Testis (tissue), 3 donors: Measurements from ENCODE around the gene YIPF3. TPM values are rescaled to one million over a fixed set of nuclear protein-coding genes. Genes with fewer than 3 reads are reported as not detected.

Source experiments
- DNase-seq: peaks from one replicate; pipeline ENCODE4 v3.0.0-alpha.2; 2019
- H3K27ac ChIP-seq, 2 donors: fragments of 200-600 bp; sonication (generic); one replicate each; pipeline ENCODE4 v1.5.1; 2019
- H3K27me3 ChIP-seq: fragments of 200-600 bp; sonication (generic); one replicate; pipeline ENCODE4 v1.5.1; 2019
- H3K36me3 ChIP-seq: fragments of 200-600 bp; sonication (generic); one replicate; pipeline ENCODE4 v1.5.1; 2017; ENCODE audit warnings: low read depth; ENCODE audit errors: missing control alignments
- H3K4me1 ChIP-seq: fragments of 200-600 bp; sonication (generic); one replicate; pipeline ENCODE4 v1.5.1; 2019
- H3K4me3 ChIP-seq, 2 donors: fragments of 200-600 bp; sonication (generic); one replicate each; pipeline ENCODE4 v1.5.1; 2017 to 2019
- H3K9me3 ChIP-seq: fragments of 200-600 bp; sonication (generic); one replicate; pipeline ENCODE4 v1.5.1; 2017
- POLR2A ChIP-seq: fragments of 450-650 bp; IDR thresholded peaks from one replicate; pipeline ENCODE4 v1.6.1; 2017; ENCODE audit warnings: antibody characterized with exemption, mild to moderate bottlenecking, moderate library complexity
- WGBS, 2 donors: methylation state at CpG; one replicate each; pipeline ENCODE4 v1.1.5; 2018; 5-methylcytosine and 5-hydroxymethylcytosine counted together
- intact Hi-C: fragments of 100-400 bp; cut with DNase I; formaldehyde crosslinking; loops from one replicate; pipeline ENCODE4 v1.15.1; 2023; ENCODE audit warnings: low total_unique reads
- polyA plus RNA-seq: library from polyadenylated mRNA; stranded (reverse); fragments of 350-450 nt; fragmentation: Illumina TruSeq; extraction: RNeasy Lipid Tissue Mini Kit (QIAGEN cat#74804); gene quantifications from one replicate; pipeline ENCODE4 v1.2.3, GENCODE V29; 2014; ENCODE audit warnings: low read depth, low replicate concordance; ENCODE audit not compliant: insufficient read depth
- total RNA-seq, 2 donors: library from RNA; depleted of rRNA; stranded (reverse); fragments of >200 nt; gene quantifications; one replicate each; pipeline ENCODE4 v1.2.3, GENCODE V29; 2016
- TF ChIP-seq, protein P1 (sequence below), 3 experiments: fragments of 450-650 bp in 2 of 3; fragments of 200-600 bp in 1 of 3; sonication (generic) in 1 of 3; IDR thresholded peaks; one replicate each; pipeline ENCODE4 v1.5.1; 2016 to 2019; ENCODE audit warnings: antibody characterized with exemption in 3 of 3, mild to moderate bottlenecking in 2 of 3, moderate library complexity in 1 of 3

Gene YIPF3
- total and polyA plus RNA-seq, 3 donors from 2014 or later: 130 to 138 (median 131) TPM

DNA sequence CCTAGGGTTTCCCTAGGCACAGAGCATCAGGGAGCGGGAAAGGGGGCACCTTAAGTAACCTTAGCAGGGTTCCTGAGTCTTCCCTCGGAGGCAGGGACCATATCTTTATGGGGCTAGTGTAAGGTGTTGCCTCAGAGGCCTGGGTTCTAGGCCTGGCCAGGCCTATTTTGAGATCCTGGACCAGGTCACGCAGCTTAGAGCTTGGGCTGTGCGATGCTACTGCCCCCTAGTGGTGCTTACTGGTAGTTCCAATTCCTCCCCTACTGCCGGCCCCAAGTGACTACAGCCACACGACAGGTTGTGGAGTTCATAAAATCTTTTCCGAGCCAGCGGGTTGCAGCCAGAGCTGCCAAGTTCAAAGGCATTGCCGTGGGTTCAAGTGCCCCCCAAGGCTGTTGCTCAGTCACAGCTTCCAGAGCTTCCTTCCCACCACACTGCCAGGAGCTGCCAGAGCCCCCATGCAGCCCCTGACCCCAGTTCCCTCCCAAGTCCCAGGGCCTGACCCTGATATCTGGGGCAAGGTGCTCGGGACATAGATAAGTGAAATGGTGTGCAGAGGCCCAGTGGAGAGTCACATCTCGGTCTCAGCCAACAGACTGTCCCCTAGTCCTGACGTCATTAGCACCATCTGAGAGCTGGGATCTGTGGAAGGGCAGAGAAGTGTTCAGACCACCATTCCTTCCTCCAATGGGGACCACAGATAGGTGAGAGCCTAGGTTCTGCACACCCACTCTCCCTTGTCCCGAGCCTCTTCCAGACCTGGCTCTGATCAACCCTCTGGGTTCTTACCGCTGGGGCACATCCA, 9.9 kb downstream of the YIPF3 start:
- peak; percentile 87 for DNase-seq
- WGBS, 2 donors: 30 to 37% methylated on average over 14 of the region's 14 CpGs
- no peak overlapping the region for H3K27ac ChIP-seq
- peaks cover 16% of the 10 kb centered on the region for H3K4me1 ChIP-seq
- no peaks in the 10 kb centered on the region for H3K36me3 ChIP-seq
- no peak for TF ChIP-seq POLR2A
- TF ChIP-seq, protein P1, sequence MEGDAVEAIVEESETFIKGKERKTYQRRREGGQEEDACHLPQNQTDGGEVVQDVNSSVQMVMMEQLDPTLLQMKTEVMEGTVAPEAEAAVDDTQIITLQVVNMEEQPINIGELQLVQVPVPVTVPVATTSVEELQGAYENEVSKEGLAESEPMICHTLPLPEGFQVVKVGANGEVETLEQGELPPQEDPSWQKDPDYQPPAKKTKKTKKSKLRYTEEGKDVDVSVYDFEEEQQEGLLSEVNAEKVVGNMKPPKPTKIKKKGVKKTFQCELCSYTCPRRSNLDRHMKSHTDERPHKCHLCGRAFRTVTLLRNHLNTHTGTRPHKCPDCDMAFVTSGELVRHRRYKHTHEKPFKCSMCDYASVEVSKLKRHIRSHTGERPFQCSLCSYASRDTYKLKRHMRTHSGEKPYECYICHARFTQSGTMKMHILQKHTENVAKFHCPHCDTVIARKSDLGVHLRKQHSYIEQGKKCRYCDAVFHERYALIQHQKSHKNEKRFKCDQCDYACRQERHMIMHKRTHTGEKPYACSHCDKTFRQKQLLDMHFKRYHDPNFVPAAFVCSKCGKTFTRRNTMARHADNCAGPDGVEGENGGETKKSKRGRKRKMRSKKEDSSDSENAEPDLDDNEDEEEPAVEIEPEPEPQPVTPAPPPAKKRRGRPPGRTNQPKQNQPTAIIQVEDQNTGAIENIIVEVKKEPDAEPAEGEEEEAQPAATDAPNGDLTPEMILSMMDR (IDR thresholded peaks at IDR 0.05): peak; percentile 85 to 99 (median 88)
- no peaks in the 10 kb centered on the region for H3K27me3 ChIP-seq
- H3K4me3 ChIP-seq: no peak overlapping the region
- intact Hi-C loops: loop anchor here (10.0 kb wide), 1 partner anchor 52 kb away; the partner anchor contains the start of gene DLK2
- H3K9me3 ChIP-seq: no peaks in the 10 kb centered on the region

DNA sequence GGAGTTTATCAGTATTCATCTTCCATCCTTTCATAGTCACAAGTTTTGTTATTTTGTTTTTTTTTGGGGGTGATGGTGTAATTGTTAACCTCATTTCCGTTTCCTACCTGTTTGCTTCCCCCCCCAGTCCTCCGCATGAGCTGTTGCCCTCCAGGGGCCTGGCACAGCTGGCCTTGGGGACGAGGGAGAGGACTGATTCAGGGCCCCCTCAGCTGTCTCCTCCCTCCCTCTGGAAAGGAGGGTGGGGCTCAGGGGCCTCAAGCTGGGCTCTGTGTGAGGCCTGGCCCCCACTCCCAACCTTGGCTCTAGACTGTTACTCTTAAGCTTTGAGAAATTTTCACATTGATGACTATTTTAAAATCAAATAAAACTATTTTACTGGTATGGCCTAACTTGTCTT, 10.6 kb downstream of the YIPF3 start:
- Histone ChIP-seq H3K27me3 (no peaks in the 10 kb centered on the region), H3K4me3 (no peak overlapping the region), H3K9me3 (no peaks in the 10 kb centered on the region), H3K36me3 (no peaks in the 10 kb centered on the region), H3K27ac (no peak overlapping the region), H3K4me1 (peaks cover 16% of the 10 kb centered on the region)
- TF ChIP-seq, protein P1 (IDR thresholded peaks at IDR 0.05): no peak
- no peak for TF ChIP-seq POLR2A
- intact Hi-C loops: loop anchor here (10.0 kb wide), 1 partner anchor 51 kb away; the partner anchor contains the start of gene DLK2
- DNase-seq: no peak
- 73 to 88% methylated on average over 3 of the region's 3 CpGs for WGBS, 2 donors

DNA sequence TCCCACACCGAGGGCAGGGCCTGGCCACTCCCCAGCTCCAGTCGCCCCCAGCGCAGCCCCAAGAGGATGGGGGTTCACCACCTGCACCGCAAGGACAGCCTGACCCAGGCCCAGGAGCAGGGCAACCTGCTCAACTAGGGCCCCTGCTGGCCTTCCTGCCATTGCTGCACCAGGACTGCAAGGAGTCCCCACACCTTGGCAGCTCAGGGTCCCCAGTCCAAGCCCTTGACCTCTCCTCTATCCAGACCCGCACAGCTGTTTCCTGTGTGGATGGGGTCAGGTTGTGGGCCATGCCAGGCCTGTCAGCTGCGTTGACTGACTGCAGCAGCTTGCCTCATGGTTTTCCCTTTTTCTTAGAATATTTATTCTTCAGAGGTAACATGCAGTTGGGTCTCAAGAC, 11.0 kb downstream of the YIPF3 start:
- no peak for DNase-seq
- Histone ChIP-seq H3K4me1 (peaks cover 14% of the 10 kb centered on the region), H3K27me3 (no peaks in the 10 kb centered on the region), H3K4me3 (no peak overlapping the region), H3K9me3 (no peaks in the 10 kb centered on the region), H3K36me3 (no peaks in the 10 kb centered on the region), H3K27ac (no peak overlapping the region)
- no peak for TF ChIP-seq POLR2A
- TF ChIP-seq, protein P1 (IDR thresholded peaks at IDR 0.05): no peak
- WGBS, 2 donors: 50 to 55% methylated on average over 1 to 5 of the region's 6 CpGs
- intact Hi-C loops: loop anchor here (10.0 kb wide), 1 partner anchor 51 kb away; the partner anchor contains the start of gene DLK2

DNA sequence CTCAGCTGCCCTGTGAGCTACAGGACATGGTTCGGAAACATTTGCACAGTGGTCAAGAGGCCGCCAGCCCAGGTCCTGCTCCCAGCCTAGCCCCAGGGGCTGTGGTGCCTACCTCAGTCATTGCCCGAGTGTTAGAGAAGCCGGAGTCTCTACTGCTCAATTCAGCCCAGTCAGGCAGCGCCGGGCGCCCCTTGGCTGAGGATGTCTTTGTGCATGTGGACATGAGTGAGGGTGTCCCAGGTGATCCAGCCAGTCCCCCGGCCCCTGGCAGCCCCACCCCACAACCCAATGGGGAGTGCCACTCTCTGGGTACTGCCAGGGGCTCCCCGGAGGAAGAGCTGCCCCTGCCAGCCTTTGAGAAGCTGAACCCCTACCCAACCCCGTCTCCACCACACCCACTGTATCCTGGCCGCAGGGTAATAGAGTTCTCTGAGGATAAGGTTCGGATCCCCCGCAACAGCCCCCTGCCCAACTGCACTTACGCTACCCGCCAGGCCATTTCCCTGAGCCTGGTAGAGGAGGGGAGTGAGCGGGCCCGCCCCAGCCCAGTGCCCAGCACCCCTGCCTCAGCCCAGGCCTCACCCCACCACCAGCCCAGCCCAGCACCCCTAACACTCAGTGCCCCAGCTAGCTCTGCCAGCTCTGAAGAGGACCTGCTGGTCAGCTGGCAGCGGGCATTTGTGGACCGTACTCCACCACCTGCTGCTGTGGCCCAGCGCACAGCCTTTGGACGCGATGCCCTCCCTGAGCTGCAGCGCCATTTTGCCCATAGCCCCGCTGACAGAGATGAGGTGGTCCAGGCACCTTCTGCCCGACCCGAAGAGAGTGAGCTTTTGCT, 11.8 kb downstream of the YIPF3 start:
- Histone ChIP-seq H3K36me3 (no peaks in the 10 kb centered on the region), H3K4me1 (peaks cover 10% of the 10 kb centered on the region), H3K9me3 (no peaks in the 10 kb centered on the region), H3K27ac (no peak overlapping the region), H3K27me3 (no peaks in the 10 kb centered on the region), H3K4me3 (no peak overlapping the region)
- WGBS, 2 donors: 89 to 92% methylated on average over 8 to 26 of the region's 26 CpGs
- TF ChIP-seq, protein P1 (IDR thresholded peaks at IDR 0.05): no peak
- TF ChIP-seq POLR2A: no peak
- intact Hi-C loops: loop anchor here (10.0 kb wide), 1 partner anchor 50 kb away; the partner anchor contains the start of gene DLK2
- DNase-seq: no peak
